ENCODE measurements around the gene RBM7. TPM values are rescaled to one million over a fixed set of nuclear protein-coding genes. Genes with fewer than 3 reads are reported as not detected.

The RBM7 gene
- total RNA-seq, 1 donor from 2014 or later, result 49.3 TPM

GRCh38 chr11:114449845-114450244 is 49.4 kb downstream of the RBM7 start:
- H3K36me3 ChIP-seq (ENCODE audit: insufficient read depth, low read length), result peaks cover 44% of the 10 kb centered on the region
- H3K9ac ChIP-seq (ENCODE audit: low read length), result no peak overlapping the region
- no peaks in the 10 kb centered on the region for H3K9me3 ChIP-seq (ENCODE audit: insufficient read depth, low read depth, low read length)
- H3K27me3 ChIP-seq (ENCODE audit: insufficient read depth, low read length), result no peaks in the 10 kb centered on the region
- H3K4me1 ChIP-seq (ENCODE audit: insufficient read depth, low read length), result no peaks in the 10 kb centered on the region
- no peak overlapping the region for H3K27ac Mint-ChIP-seq (ENCODE audit: unreplicated experiment)
- peaks cover 56% of the 10 kb centered on the region for H3K79me2 ChIP-seq (ENCODE audit: insufficient read depth, low read length)
- DNase-seq (ENCODE audit: low read depth) (peak; percentile 6), FAIRE-seq (no peak)
- H3K4me3 ChIP-seq (ENCODE audit: insufficient read depth, low read depth, low read length), result no peak overlapping the region
- no peak overlapping the region for H3K4me3 Mint-ChIP-seq (ENCODE audit: unreplicated experiment)
- H3K4me2 ChIP-seq (ENCODE audit: low read length), result no peak overlapping the region
- peaks cover 59% of the 10 kb centered on the region for H4K20me1 ChIP-seq (ENCODE audit: insufficient read depth, low read length)
- H3K27me3 Mint-ChIP-seq (ENCODE audit: low read depth, unreplicated experiment), result no peaks in the 10 kb centered on the region
- no peak overlapping the region for H3K27ac ChIP-seq (ENCODE audit: low read depth, low read length)
- H3K9me3 Mint-ChIP-seq (ENCODE audit: unreplicated experiment), result no peaks in the 10 kb centered on the region
- H2AFZ ChIP-seq (ENCODE audit: low read depth, low read length), result no peak overlapping the region
- H3K36me3 Mint-ChIP-seq (ENCODE audit: low read depth, unreplicated experiment), result peaks cover 24% of the 10 kb centered on the region
- peaks cover 26% of the 10 kb centered on the region for H3K4me1 Mint-ChIP-seq (ENCODE audit: low read depth, unreplicated experiment)
- no peak for TF ChIP-seq EZH2 (IDR thresholded peaks at IDR 0.05; ENCODE audit: insufficient read depth, low read length)
- TF ChIP-seq, protein P1, sequence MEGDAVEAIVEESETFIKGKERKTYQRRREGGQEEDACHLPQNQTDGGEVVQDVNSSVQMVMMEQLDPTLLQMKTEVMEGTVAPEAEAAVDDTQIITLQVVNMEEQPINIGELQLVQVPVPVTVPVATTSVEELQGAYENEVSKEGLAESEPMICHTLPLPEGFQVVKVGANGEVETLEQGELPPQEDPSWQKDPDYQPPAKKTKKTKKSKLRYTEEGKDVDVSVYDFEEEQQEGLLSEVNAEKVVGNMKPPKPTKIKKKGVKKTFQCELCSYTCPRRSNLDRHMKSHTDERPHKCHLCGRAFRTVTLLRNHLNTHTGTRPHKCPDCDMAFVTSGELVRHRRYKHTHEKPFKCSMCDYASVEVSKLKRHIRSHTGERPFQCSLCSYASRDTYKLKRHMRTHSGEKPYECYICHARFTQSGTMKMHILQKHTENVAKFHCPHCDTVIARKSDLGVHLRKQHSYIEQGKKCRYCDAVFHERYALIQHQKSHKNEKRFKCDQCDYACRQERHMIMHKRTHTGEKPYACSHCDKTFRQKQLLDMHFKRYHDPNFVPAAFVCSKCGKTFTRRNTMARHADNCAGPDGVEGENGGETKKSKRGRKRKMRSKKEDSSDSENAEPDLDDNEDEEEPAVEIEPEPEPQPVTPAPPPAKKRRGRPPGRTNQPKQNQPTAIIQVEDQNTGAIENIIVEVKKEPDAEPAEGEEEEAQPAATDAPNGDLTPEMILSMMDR (IDR thresholded peaks at IDR 0.05; ENCODE audit: insufficient read depth, low read depth, low read length), result no peak

DNA sequence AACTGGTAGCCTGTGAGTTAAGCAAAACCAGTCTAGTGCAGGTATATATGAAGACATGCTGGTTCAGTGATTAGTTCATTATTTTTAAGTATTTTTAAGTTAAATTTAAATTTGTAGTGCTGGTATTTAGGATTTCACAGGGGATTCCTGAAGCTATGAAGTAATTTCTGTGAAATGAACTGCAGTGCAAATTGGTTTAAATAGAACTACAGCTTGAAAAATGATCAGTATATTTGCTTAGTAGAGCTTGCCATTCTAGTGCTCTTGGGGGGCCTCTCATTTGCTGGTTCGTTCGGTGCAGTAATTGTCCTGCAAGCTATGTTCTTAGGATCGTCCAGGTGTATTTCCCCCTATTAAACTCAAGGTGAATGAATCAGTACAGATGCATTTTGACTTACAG is 51.9 kb downstream of the RBM7 start:
- Histone ChIP-seq H3K4me3 (ENCODE audit: insufficient read depth, low read depth, low read length) (no peak overlapping the region), H3K27ac (ENCODE audit: low read depth, low read length) (no peak overlapping the region), H3K9me3 (ENCODE audit: insufficient read depth, low read depth, low read length) (no peaks in the 10 kb centered on the region), H3K27me3 (ENCODE audit: insufficient read depth, low read length) (no peaks in the 10 kb centered on the region), H3K4me1 (ENCODE audit: insufficient read depth, low read length) (no peaks in the 10 kb centered on the region), H3K36me3 (ENCODE audit: insufficient read depth, low read length) (peaks cover 35% of the 10 kb centered on the region), H3K79me2 (ENCODE audit: insufficient read depth, low read length) (peaks cover 34% of the 10 kb centered on the region), H3K4me2 (ENCODE audit: low read length) (no peak overlapping the region), H2AFZ (ENCODE audit: low read depth, low read length) (no peak overlapping the region), H3K9ac (ENCODE audit: low read length) (no peak overlapping the region), H4K20me1 (ENCODE audit: insufficient read depth, low read length) (peaks cover 42% of the 10 kb centered on the region)
- Mint-ChIP-seq H3K27me3 (ENCODE audit: low read depth, unreplicated experiment) (no peaks in the 10 kb centered on the region), H3K36me3 (ENCODE audit: low read depth, unreplicated experiment) (peaks cover 20% of the 10 kb centered on the region), H3K4me3 (ENCODE audit: unreplicated experiment) (no peak overlapping the region), H3K9me3 (ENCODE audit: unreplicated experiment) (no peaks in the 10 kb centered on the region), H3K4me1 (ENCODE audit: low read depth, unreplicated experiment) (peaks cover 15% of the 10 kb centered on the region), H3K27ac (ENCODE audit: unreplicated experiment) (no peak overlapping the region)
- FAIRE-seq (no peak), DNase-seq (ENCODE audit: low read depth) (no peak)
- TF ChIP-seq EZH2 (IDR thresholded peaks at IDR 0.05; ENCODE audit: insufficient read depth, low read length), result no peak
- TF ChIP-seq, protein P1 (IDR thresholded peaks at IDR 0.05; ENCODE audit: insufficient read depth, low read depth, low read length), result no peak

Other genes with a start within 250 kb of the RBM7 start
- 394 and 527 TPM in 2 replicates for gene NNMT, start 104.3 kb upstream of the RBM7 start, total RNA-seq
- gene C11orf71, start 155 bp upstream of the RBM7 start, total RNA-seq, result 2.2 and 2.9 TPM in 2 replicates
- gene REXO2, start 38.8 kb downstream of the RBM7 start, total RNA-seq, result 179 and 181 TPM in 2 replicates
- gene NXPE1, start 159.2 kb downstream of the RBM7 start, total RNA-seq, result not detected in 2 replicates
- gene NXPE4, start 195.1 kb downstream of the RBM7 start, total RNA-seq, result not detected in 2 replicates

Measured in astrocyte (in vitro differentiated cells and primary cell).